ENCODE measurements around the gene DIAPH3.

DIAPH3 gene

GRCh38 chr13:59771272-59771671 lies 392.5 kb downstream of the DIAPH3 start:
- H3K27ac ChIP-seq (ENCODE audit: low read depth, low read length), result no peak overlapping the region
- no peaks in the 10 kb centered on the region for H3K27me3 ChIP-seq (ENCODE audit: control insufficient read depth in 1 of 2, insufficient read depth in 2 of 2, low read length in 2 of 2)
- no peak overlapping the region for H3K4me3 ChIP-seq (ENCODE audit: low read depth in 1 of 2, low read length in 2 of 2)
- no peaks in the 10 kb centered on the region for H3K36me3 ChIP-seq (ENCODE audit: insufficient read depth, low read length)
- H3K9ac ChIP-seq (ENCODE audit: low read length), result no peak overlapping the region
- H3K4me1 ChIP-seq (ENCODE audit: insufficient read depth, low read length), result peaks cover 13% of the 10 kb centered on the region
- H3K9me3 ChIP-seq (ENCODE audit: low read length), result no peaks in the 10 kb centered on the region

- H3K27me3 ChIP-seq (ENCODE audit: control insufficient read depth in 1 of 2, insufficient read depth in 2 of 2, low read length in 2 of 2), result no peaks in the 10 kb centered on the region
- H3K27ac ChIP-seq (ENCODE audit: low read depth, low read length), result no peak overlapping the region
- peaks cover 13% of the 10 kb centered on the region for H3K4me1 ChIP-seq (ENCODE audit: insufficient read depth, low read length)
- no peak overlapping the region for H3K9ac ChIP-seq (ENCODE audit: low read length)
- no peaks in the 10 kb centered on the region for H3K36me3 ChIP-seq (ENCODE audit: insufficient read depth, low read length)
- no peaks in the 10 kb centered on the region for H3K9me3 ChIP-seq (ENCODE audit: low read length)
- H3K4me3 ChIP-seq (ENCODE audit: low read depth in 1 of 2, low read length in 2 of 2), result no peak overlapping the region
Observed at GRCh38 chr13:59770451-59770850, 393.3 kb downstream of the DIAPH3 start.

DNA sequence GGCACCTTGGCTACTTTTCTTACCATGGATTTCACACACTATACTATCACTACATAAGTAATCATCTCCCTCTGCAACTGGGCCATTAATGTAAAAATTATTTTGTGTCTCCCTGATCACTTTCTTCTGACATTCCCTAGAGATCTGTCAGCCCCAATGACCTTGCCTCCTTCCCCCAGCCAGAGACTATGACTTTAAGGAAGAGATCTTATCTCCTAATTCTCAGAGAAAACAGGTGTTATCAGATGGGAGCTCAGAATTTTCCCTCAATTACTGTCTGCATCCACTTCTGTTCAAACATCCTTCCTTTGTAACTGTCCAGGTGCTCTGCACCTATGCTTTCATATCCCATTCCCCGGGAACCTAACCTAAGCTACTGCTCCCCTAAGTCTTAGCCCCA lies 397.5 kb downstream of the DIAPH3 start:
- H3K4me3 ChIP-seq (ENCODE audit: low read depth in 1 of 2, low read length in 2 of 2), result no peak overlapping the region
- H3K9ac ChIP-seq (ENCODE audit: low read length), result no peak overlapping the region
- no peak overlapping the region for H3K27ac ChIP-seq (ENCODE audit: low read depth, low read length)
- no peaks in the 10 kb centered on the region for H3K9me3 ChIP-seq (ENCODE audit: low read length)
- H3K36me3 ChIP-seq (ENCODE audit: insufficient read depth, low read length), result no peaks in the 10 kb centered on the region
- no peaks in the 10 kb centered on the region for H3K27me3 ChIP-seq (ENCODE audit: control insufficient read depth in 1 of 2, insufficient read depth in 2 of 2, low read length in 2 of 2)
- H3K4me1 ChIP-seq (ENCODE audit: insufficient read depth, low read length), result peaks cover 8% of the 10 kb centered on the region

- H3K36me3 ChIP-seq (ENCODE audit: insufficient read depth, low read length), result no peaks in the 10 kb centered on the region
- no peaks in the 10 kb centered on the region for H3K4me1 ChIP-seq (ENCODE audit: insufficient read depth, low read length)
- H3K9ac ChIP-seq (ENCODE audit: low read length), result no peak overlapping the region
- H3K9me3 ChIP-seq (ENCODE audit: low read length), result no peaks in the 10 kb centered on the region
- no peak overlapping the region for H3K4me3 ChIP-seq (ENCODE audit: low read depth in 1 of 2, low read length in 2 of 2)
- no peak overlapping the region for H3K27ac ChIP-seq (ENCODE audit: low read depth, low read length)
- no peaks in the 10 kb centered on the region for H3K27me3 ChIP-seq (ENCODE audit: control insufficient read depth in 1 of 2, insufficient read depth in 2 of 2, low read length in 2 of 2)
Observed at GRCh38 chr13:59755632-59756290, 408.0 kb downstream of the DIAPH3 start.

DNA sequence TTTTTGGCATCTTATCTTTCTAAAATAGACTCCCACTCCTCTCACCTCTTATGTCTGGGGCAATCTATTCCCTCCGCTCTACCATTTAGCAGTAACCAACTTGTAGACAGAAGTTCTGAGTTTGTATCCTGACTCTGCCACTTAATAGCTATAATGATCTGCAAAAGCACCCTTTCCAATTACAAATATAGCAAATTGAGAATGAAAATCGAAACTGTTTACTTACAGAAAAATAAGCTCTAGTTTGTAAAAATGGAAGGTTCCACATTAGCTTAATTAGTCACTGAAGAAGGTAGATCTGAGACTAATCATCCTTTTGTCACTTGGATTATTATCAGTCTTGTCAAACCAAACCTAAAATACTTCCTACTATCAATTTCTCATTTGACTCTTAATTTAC lies 409.3 kb downstream of the DIAPH3 start:
- Histone ChIP-seq H3K4me3 (ENCODE audit: low read depth in 1 of 2, low read length in 2 of 2) (no peak overlapping the region), H3K27ac (ENCODE audit: low read depth, low read length) (no peak overlapping the region), H3K27me3 (ENCODE audit: control insufficient read depth in 1 of 2, insufficient read depth in 2 of 2, low read length in 2 of 2) (no peaks in the 10 kb centered on the region), H3K9ac (ENCODE audit: low read length) (no peak overlapping the region), H3K9me3 (ENCODE audit: low read length) (no peaks in the 10 kb centered on the region), H3K36me3 (ENCODE audit: insufficient read depth, low read length) (no peaks in the 10 kb centered on the region), H3K4me1 (ENCODE audit: insufficient read depth, low read length) (no peaks in the 10 kb centered on the region)

GRCh38 chr13:59750860-59751259 lies 412.9 kb downstream of the DIAPH3 start:
- Histone ChIP-seq H3K9me3 (ENCODE audit: low read length) (no peaks in the 10 kb centered on the region), H3K27ac (ENCODE audit: low read depth, low read length) (no peak overlapping the region), H3K4me1 (ENCODE audit: insufficient read depth, low read length) (no peaks in the 10 kb centered on the region), H3K9ac (ENCODE audit: low read length) (no peak overlapping the region), H3K4me3 (ENCODE audit: low read depth in 1 of 2, low read length in 2 of 2) (no peak overlapping the region), H3K36me3 (ENCODE audit: insufficient read depth, low read length) (no peaks in the 10 kb centered on the region), H3K27me3 (ENCODE audit: control insufficient read depth in 1 of 2, insufficient read depth in 2 of 2, low read length in 2 of 2) (no peaks in the 10 kb centered on the region)

DNA sequence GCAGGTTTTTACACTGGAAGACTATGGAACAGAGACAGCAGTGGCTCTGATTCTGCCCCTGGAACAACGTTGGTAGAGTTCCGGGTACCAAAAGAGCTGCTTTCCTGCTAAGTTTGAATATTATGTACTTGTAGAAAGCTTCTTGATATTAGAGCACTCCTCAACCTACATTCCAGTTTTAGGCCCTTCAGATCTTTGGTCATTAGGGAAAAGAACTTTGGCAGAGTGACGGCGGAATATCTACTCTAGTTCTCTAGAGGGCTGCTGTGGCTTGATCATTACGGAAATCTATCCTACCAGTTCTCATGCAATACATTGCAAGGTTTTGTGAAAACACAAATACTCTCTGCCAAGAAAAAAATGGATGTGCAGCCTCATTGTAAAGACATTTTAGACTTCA lies 415.7 kb downstream of the DIAPH3 start:
- H3K36me3 ChIP-seq (ENCODE audit: insufficient read depth, low read length), result no peaks in the 10 kb centered on the region
- no peaks in the 10 kb centered on the region for H3K9me3 ChIP-seq (ENCODE audit: low read length)
- H3K27me3 ChIP-seq (ENCODE audit: control insufficient read depth in 1 of 2, insufficient read depth in 2 of 2, low read length in 2 of 2), result no peaks in the 10 kb centered on the region
- H3K9ac ChIP-seq (ENCODE audit: low read length), result no peak overlapping the region
- no peak overlapping the region for H3K27ac ChIP-seq (ENCODE audit: low read depth, low read length)
- peaks cover 4% of the 10 kb centered on the region for H3K4me1 ChIP-seq (ENCODE audit: insufficient read depth, low read length)
- no peak overlapping the region for H3K4me3 ChIP-seq (ENCODE audit: low read depth in 1 of 2, low read length in 2 of 2)

DNA sequence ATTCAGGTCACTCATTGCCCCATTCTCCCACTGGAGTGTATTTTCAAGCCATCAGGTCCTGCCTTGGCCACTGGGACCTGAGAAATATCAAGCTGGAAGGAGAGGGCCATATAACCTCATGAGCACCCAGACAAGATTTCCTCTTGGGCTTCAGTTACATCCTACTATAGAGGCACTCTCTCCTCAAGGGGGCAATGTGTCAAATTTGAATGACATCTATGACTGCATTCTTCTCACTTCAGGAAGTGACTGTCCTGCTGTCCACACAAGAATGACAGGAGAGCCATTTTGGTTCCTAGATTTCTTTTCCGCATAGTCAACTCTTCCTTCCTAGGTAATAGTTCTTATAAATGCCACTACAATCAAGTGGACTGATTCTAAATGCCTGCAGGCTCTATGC lies 416.2 kb downstream of the DIAPH3 start:
- H3K9me3 ChIP-seq (ENCODE audit: low read length), result no peaks in the 10 kb centered on the region
- H3K9ac ChIP-seq (ENCODE audit: low read length), result no peak overlapping the region
- no peaks in the 10 kb centered on the region for H3K27me3 ChIP-seq (ENCODE audit: control insufficient read depth in 1 of 2, insufficient read depth in 2 of 2, low read length in 2 of 2)
- no peaks in the 10 kb centered on the region for H3K36me3 ChIP-seq (ENCODE audit: insufficient read depth, low read length)
- no peak overlapping the region for H3K4me3 ChIP-seq (ENCODE audit: low read depth in 1 of 2, low read length in 2 of 2)
- H3K27ac ChIP-seq (ENCODE audit: low read depth, low read length), result no peak overlapping the region
- peaks cover 4% of the 10 kb centered on the region for H3K4me1 ChIP-seq (ENCODE audit: insufficient read depth, low read length)

GRCh38 chr13:59746291-59746962 lies 417.3 kb downstream of the DIAPH3 start:
- no peak overlapping the region for H3K9ac ChIP-seq (ENCODE audit: low read length)
- H3K27me3 ChIP-seq (ENCODE audit: control insufficient read depth in 1 of 2, insufficient read depth in 2 of 2, low read length in 2 of 2), result no peaks in the 10 kb centered on the region
- H3K4me3 ChIP-seq (ENCODE audit: low read depth in 1 of 2, low read length in 2 of 2), result no peak overlapping the region
- no peaks in the 10 kb centered on the region for H3K9me3 ChIP-seq (ENCODE audit: low read length)
- no peak overlapping the region for H3K27ac ChIP-seq (ENCODE audit: low read depth, low read length)
- H3K36me3 ChIP-seq (ENCODE audit: insufficient read depth, low read length), result no peaks in the 10 kb centered on the region
- peaks cover 4% of the 10 kb centered on the region for H3K4me1 ChIP-seq (ENCODE audit: insufficient read depth, low read length)

DNA sequence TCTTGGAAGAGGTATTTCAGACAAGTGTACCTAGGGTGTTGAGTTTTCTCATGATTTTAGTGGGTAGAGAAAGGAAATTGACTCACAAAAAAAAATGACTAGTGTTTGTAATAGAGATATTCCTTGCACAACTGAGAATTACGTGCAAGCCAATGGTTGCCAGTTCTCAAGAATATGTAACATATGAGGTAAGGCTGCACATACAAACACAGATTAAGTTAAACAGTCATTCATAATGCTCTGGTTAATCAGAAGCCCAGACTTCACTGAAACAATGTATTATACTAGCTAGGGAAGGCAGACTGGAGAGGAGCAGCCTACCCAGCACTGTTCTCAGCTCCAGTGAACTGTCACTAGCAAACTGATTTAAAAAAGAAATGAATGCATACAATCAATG lies 418.3 kb downstream of the DIAPH3 start:
- Histone ChIP-seq H3K4me1 (ENCODE audit: insufficient read depth, low read length) (peaks cover 4% of the 10 kb centered on the region), H3K9me3 (ENCODE audit: low read length) (no peaks in the 10 kb centered on the region), H3K27ac (ENCODE audit: low read depth, low read length) (no peak overlapping the region), H3K27me3 (ENCODE audit: control insufficient read depth in 1 of 2, insufficient read depth in 2 of 2, low read length in 2 of 2) (no peaks in the 10 kb centered on the region), H3K9ac (ENCODE audit: low read length) (no peak overlapping the region), H3K36me3 (ENCODE audit: insufficient read depth, low read length) (no peaks in the 10 kb centered on the region), H3K4me3 (ENCODE audit: low read depth in 1 of 2, low read length in 2 of 2) (no peak overlapping the region)

DNA sequence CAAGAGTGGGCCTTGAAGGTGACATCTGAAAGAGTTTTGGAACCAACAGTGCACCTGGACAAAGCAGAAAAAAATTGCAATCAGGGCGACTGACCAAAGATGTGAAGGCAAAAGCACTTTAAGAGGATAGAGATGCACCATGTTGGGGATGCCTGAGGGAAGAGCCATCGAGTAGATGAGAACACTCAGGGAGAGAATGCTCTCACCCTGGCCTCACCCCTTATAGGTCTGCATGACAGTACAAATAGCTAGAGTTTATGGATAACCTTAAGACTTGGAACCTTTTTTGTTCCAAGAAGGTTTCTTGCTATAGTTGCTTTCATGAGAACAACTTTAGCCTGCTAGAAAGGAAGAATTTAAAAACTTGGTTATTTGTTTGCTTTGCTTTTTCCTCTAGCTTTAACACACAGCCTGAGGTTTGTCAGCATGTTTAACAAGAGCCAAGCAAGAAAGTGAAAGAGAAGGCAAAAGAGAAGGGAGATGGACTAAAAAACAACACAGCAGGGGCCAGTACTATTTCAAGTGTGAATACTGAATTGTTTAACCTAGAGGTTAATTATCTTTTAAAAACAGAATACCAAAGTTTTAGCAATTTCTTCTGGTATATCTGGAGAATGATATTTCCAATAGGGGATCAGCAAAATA lies 418.9 kb downstream of the DIAPH3 start:
- Histone ChIP-seq H3K9me3 (ENCODE audit: low read length) (no peaks in the 10 kb centered on the region), H3K27ac (ENCODE audit: low read depth, low read length) (no peak overlapping the region), H3K4me3 (ENCODE audit: low read depth in 1 of 2, low read length in 2 of 2) (no peak overlapping the region)

More for the DNA sequence above, 418.9 kb downstream of the DIAPH3 start:
- no peaks in the 10 kb centered on the region for H3K36me3 ChIP-seq (ENCODE audit: insufficient read depth, low read length)
- H3K9ac ChIP-seq (ENCODE audit: low read length), result no peak overlapping the region
- no peaks in the 10 kb centered on the region for H3K27me3 ChIP-seq (ENCODE audit: control insufficient read depth in 1 of 2, insufficient read depth in 2 of 2, low read length in 2 of 2)
- peaks cover 4% of the 10 kb centered on the region for H3K4me1 ChIP-seq (ENCODE audit: insufficient read depth, low read length)

Measured in muscle layer of colon (tissue), 2 donors.